PC-9 (cell line): ENCODE measurements around the gene SMAD6. TPM values are rescaled to one million over a fixed set of nuclear protein-coding genes. Genes with fewer than 3 reads are reported as not detected.

Source experiments
- BruUV-seq: library from RNA; stranded (reverse); fragments of 400-500 nt; replicated peaks from 2 replicates; lab custom pipeline; 2021; lab: Mats Ljungman, UMichigan
- CTCF ChIA-PET: fragments of 300-600 bp; sonication (Branson Sonifier 250); formaldehyde crosslinking; loops from one replicate; lab custom pipeline; 2022; ENCODE audit warnings: antibody characterized with exemption; lab: Charles Lee
- POLR2A ChIA-PET: fragments of 300-600 bp; sonication (Branson Sonifier 250); formaldehyde crosslinking; loops from one replicate; lab custom pipeline; 2022; ENCODE audit warnings: antibody characterized with exemption; ENCODE audit not compliant: unreplicated experiment; lab: Charles Lee
- DNase-seq, 2 experiments: peaks; one replicate each; pipeline versions ENCODE4 v3.0.0 to v3.0.0-alpha.2; 2015 to 2022; ENCODE audit warnings: mixed read lengths in 1 of 2
- H2AFZ ChIP-seq: fragments of 200-600 bp; sonication (generic); 2 replicates; pipeline ENCODE4 v1.8.1; 2017; ENCODE audit warnings: antibody characterized with exemption
- H3F3A ChIP-seq: fragments of 200-600 bp; sonication (generic); 2 replicates; pipeline ENCODE4 v1.8.1; 2017; ENCODE audit warnings: antibody characterized with exemption, mild to moderate bottlenecking, low read depth; ENCODE audit not compliant: insufficient read depth
- H3K27ac ChIP-seq: fragments of 200-600 bp; sonication (generic); 2 replicates; pipeline ENCODE4 v1.6.1; 2016; ENCODE audit warnings: mixed run types
- H3K27me3 ChIP-seq: fragments of 200-600 bp; sonication (generic); 2 replicates; pipeline ENCODE4 v1.6.1; 2016; ENCODE audit warnings: low read depth, mixed run types; ENCODE audit not compliant: insufficient read depth
- H3K36me3 ChIP-seq: fragments of 200-600 bp; sonication (generic); 2 replicates; pipeline ENCODE4 v1.6.1; 2016; ENCODE audit warnings: low read depth, mixed run types
- H3K4me1 ChIP-seq: fragments of 200-600 bp; sonication (generic); replicated peaks from 2 replicates; pipeline ENCODE4 v1.6.1; 2016; ENCODE audit warnings: mixed run types; ENCODE audit not compliant: insufficient read depth
- H3K4me2 ChIP-seq: fragments of 200-600 bp; sonication (generic); 2 replicates; pipeline ENCODE4 v1.6.1; 2017; ENCODE audit warnings: mixed run types
- H3K4me3 ChIP-seq: fragments of 200-600 bp; sonication (generic); 2 replicates; pipeline ENCODE4 v1.6.1; 2016; ENCODE audit warnings: mixed run types
- H3K79me2 ChIP-seq: fragments of 200-600 bp; sonication (generic); 2 replicates; pipeline ENCODE4 v1.6.1; 2017; ENCODE audit warnings: low read depth, mixed run types
- H3K9me2 ChIP-seq: fragments of 200-600 bp; sonication (generic); 2 replicates; pipeline ENCODE4 v1.8.1; 2017; ENCODE audit warnings: mild to moderate bottlenecking; ENCODE audit not compliant: insufficient read depth
- H3K9me3 ChIP-seq: fragments of 200-600 bp; sonication (generic); 2 replicates; pipeline ENCODE4 v1.8.1; 2016; ENCODE audit warnings: low read depth; ENCODE audit not compliant: insufficient read depth
- H4K20me1 ChIP-seq: fragments of 200-600 bp; sonication (generic); 2 replicates; pipeline ENCODE4 v1.8.1; 2017; ENCODE audit not compliant: insufficient read depth
- EZH2 ChIP-seq: fragments of 200-600 bp; sonication (generic); IDR thresholded peaks from 2 replicates; pipeline ENCODE4 v1.8.0; 2017; ENCODE audit warnings: antibody characterized with exemption, low read depth
- intact Hi-C: fragments of 100-400 bp; cut with micrococcal nuclease; formaldehyde crosslinking; loops from one replicate; pipeline ENCODE4 v1.10.0; 2022; ENCODE audit not compliant: unreplicated experiment
- total RNA-seq: library from RNA; stranded (reverse); gene quantifications from 2 replicates; pipeline ENCODE4 v1.2.3, GENCODE V29; 2021
- TF ChIP-seq, protein P1 (sequence below): fragments of 200-600 bp; sonication (generic); conservative IDR thresholded peaks from 2 replicates; pipeline ENCODE4 v1.6.1; 2017; ENCODE audit warnings: mixed run types, antibody characterized with exemption, mild to moderate bottlenecking, moderate library complexity

SMAD6 gene
- total RNA-seq, 1 experiment from 2014 or later = 7.1 TPM

DNA sequence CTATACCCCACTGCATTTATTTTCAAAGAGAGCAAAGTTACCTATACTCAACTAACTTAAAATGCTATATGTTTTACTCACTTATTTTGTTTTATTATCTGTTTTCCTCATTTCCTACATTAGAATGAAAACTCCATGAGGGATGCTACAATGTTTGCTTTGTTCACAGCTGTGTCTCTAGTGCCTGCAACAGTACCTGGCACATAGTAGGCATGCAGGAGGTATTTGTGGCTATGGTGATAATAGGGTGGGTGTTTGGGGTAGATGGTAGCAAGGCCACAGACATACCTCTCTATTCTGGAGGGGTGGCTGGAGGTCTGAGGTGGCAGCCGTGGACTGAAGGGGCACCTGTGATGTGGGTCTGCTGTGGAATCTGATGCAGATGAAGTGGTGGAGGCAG lies 24.7 kb upstream of the SMAD6 start:
- no peaks in the 10 kb centered on the region for H3K4me1 ChIP-seq
- no peak overlapping the region for H3K4me3 ChIP-seq
- H4K20me1 ChIP-seq = no peaks in the 10 kb centered on the region
- no peak overlapping the region for H2AFZ ChIP-seq
- ChIA-PET POLR2A (no interaction called here), CTCF (no interaction called here)
- no peak for TF ChIP-seq EZH2
- TF ChIP-seq, protein P1, sequence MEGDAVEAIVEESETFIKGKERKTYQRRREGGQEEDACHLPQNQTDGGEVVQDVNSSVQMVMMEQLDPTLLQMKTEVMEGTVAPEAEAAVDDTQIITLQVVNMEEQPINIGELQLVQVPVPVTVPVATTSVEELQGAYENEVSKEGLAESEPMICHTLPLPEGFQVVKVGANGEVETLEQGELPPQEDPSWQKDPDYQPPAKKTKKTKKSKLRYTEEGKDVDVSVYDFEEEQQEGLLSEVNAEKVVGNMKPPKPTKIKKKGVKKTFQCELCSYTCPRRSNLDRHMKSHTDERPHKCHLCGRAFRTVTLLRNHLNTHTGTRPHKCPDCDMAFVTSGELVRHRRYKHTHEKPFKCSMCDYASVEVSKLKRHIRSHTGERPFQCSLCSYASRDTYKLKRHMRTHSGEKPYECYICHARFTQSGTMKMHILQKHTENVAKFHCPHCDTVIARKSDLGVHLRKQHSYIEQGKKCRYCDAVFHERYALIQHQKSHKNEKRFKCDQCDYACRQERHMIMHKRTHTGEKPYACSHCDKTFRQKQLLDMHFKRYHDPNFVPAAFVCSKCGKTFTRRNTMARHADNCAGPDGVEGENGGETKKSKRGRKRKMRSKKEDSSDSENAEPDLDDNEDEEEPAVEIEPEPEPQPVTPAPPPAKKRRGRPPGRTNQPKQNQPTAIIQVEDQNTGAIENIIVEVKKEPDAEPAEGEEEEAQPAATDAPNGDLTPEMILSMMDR = no peak
- BruUV-seq = no TSS peak
- intact Hi-C loops = no loop called here
- DNase-seq = no peak
- no peaks in the 10 kb centered on the region for H3K9me3 ChIP-seq
- no peak overlapping the region for H3K4me2 ChIP-seq
- H3F3A ChIP-seq = no peaks in the 10 kb centered on the region
- no peaks in the 10 kb centered on the region for H3K27me3 ChIP-seq
- no peaks in the 10 kb centered on the region for H3K79me2 ChIP-seq
- no peaks in the 10 kb centered on the region for H3K36me3 ChIP-seq
- H3K27ac ChIP-seq = no peak overlapping the region
- H3K9me2 ChIP-seq = no peaks in the 10 kb centered on the region

DNA sequence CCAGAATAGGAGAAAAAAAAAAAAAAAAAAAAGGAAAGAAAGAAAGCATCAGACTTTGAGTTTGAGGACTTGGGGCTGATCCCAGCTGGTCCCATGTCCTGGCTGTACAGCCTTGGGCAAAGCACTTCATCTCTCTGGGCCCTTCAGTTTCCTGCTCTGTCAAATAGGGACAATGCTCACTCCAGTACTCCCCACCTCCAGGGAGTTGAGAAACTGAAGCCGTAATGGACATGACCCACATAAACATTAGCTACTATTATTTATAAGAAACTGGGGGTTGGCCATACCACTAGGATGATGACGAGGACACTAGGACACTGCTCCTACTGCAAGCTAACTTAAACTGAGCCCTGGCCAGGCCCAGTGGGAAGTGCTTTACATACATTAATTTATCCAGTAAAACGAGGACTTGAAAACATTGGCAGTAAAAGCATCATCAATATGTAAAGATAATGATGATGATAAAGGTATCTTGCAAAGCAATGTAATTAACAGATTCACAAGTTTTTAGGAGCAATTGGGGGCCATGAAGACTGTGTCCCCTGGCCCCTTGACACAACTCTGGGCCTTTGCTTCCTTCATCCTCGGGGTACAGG lies 22.9 kb upstream of the SMAD6 start:
- H3K36me3 ChIP-seq = no peaks in the 10 kb centered on the region
- no TSS peak for BruUV-seq
- CTCF ChIA-PET = interaction anchor here (0.6 kb wide), 1 partner anchor 183 kb away, joined by 6 read pairs; no protein-coding TSS in a partner anchor

DNA sequence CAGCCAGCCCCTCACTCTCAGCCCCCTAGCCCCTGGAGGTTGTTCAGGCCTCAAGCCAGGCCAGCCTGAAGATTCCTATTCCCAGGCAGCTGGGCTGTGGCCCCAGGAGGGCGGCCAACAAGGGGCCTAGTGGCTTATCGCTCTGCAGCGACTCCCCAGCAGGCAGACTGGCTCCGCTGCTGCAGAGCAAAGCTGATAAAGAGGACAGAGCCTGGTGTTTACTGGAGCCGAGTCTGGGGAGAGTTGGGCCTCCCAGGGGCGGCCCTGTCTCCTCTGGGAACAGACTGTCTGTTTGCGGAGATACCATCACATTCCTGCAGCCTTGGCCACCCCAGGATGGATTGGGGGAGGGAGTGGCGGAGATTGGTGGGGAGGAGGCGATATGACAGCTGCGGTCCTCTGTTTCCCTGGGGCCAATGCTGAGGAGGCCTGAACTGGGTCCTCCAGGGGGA lies 22.4 kb upstream of the SMAD6 start:
- intact Hi-C loops = no loop called here
- Histone ChIP-seq H3K4me3 (no peak overlapping the region), H3K36me3 (no peaks in the 10 kb centered on the region), H3K4me1 (no peaks in the 10 kb centered on the region), H3F3A (no peaks in the 10 kb centered on the region), H3K4me2 (no peak overlapping the region), H3K9me2 (no peaks in the 10 kb centered on the region), H4K20me1 (no peaks in the 10 kb centered on the region), H3K79me2 (no peaks in the 10 kb centered on the region), H3K27ac (no peak overlapping the region), H2AFZ (no peak overlapping the region), H3K9me3 (no peaks in the 10 kb centered on the region), H3K27me3 (no peaks in the 10 kb centered on the region)
- CTCF ChIA-PET = no interaction called here
- no peak for DNase-seq
- BruUV-seq = no TSS peak
- no peak for TF ChIP-seq EZH2
- TF ChIP-seq, protein P1 = no peak
- POLR2A ChIA-PET = no interaction called here

More for the DNA sequence above, 22.9 kb upstream of the SMAD6 start:
- Histone ChIP-seq H2AFZ (no peak overlapping the region), H3K4me2 (no peak overlapping the region), H3K4me1 (no peaks in the 10 kb centered on the region), H3K27ac (no peak overlapping the region), H3K9me2 (no peaks in the 10 kb centered on the region), H3K9me3 (no peaks in the 10 kb centered on the region), H4K20me1 (no peaks in the 10 kb centered on the region), H3K27me3 (no peaks in the 10 kb centered on the region), H3K4me3 (no peak overlapping the region), H3F3A (no peaks in the 10 kb centered on the region), H3K79me2 (no peaks in the 10 kb centered on the region)
- POLR2A ChIA-PET = no interaction called here
- DNase-seq = no peak
- TF ChIP-seq, protein P1 = no peak
- no peak for TF ChIP-seq EZH2
- intact Hi-C loops = no loop called here
